ENCODE data around the gene ASB2.

Gene ASB2

DNA sequence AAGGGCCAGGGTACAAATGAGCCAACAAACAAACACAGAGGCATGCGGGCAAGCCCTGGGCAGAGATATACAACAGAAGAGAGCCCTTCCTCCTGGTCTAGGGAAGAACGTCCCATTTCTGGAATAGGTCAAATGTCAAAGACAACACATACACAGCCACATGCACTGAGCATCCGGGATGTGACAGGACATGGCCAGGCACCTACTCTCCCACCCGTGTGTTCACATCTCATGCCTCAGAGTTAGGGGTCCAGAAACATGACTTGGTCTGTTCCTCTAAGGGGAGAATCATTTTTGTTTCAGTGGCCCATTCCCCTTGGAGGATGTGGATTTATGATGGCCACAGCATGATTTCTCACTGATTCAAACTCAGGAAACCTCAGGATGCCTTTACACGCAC, 801 bp upstream of the ASB2 start:
- peaks cover 15% of the 10 kb centered on the region for H3K4me1 ChIP-seq (ENCODE audit: control insufficient read depth, insufficient read depth, low read length)

DNA sequence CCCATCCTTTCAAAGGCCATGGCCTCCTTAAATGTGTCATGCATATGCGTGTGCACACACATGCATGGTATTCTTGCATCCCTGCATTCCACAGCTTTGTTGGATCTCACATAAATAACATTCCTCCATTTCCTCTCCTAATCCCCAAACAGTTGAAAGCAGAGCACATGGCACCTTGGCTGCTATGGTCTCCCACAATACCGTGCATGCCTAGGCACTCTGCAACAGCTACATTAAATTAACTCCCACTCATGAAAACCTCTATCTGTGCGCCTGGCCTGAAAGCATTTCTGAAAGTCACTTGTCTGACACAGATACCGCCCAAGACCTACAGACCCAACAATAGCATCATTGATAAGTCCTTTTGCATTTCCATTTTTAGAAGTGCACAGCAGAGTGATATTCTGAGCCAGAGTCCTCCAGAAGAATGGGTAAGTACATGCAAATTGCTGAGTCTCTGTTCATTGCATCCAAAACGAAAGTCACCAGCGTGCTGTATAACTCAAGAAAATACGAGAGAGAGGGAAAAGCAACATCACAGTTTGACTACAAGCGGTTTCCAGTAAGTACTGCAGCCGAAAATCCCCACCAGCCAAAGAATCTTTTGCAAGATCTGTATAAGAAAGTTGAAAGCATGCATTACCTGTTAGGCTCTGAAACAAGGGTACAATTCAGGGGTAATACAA, 436 bp downstream of the ASB2 start:
- Histone ChIP-seq H3K36me3 (ENCODE audit: insufficient read depth, low read length) (no peaks in the 10 kb centered on the region), H3K9me3 (replicated peaks; ENCODE audit: low read length) (no peaks in the 10 kb centered on the region), H3K4me1 (ENCODE audit: control insufficient read depth, insufficient read depth, low read length) (peaks cover 9% of the 10 kb centered on the region), H3K9ac (ENCODE audit: low read depth, low read length) (no peak overlapping the region), H3K4me2 (ENCODE audit: low read length) (no peak overlapping the region), H3K4me3 (ENCODE audit: low read length) (no peak overlapping the region), H3K27me3 (ENCODE audit: control insufficient read depth, insufficient read depth, low read length) (peaks cover 67% of the 10 kb centered on the region)

More for the DNA sequence above, 801 bp upstream of the ASB2 start:
- Histone ChIP-seq H3K36me3 (ENCODE audit: insufficient read depth, low read length) (no peaks in the 10 kb centered on the region), H3K9me3 (replicated peaks; ENCODE audit: low read length) (no peaks in the 10 kb centered on the region), H3K27me3 (ENCODE audit: control insufficient read depth, insufficient read depth, low read length) (peaks cover 62% of the 10 kb centered on the region), H3K9ac (ENCODE audit: low read depth, low read length) (no peak overlapping the region), H3K4me3 (ENCODE audit: low read length) (no peak overlapping the region), H3K4me2 (ENCODE audit: low read length) (no peak overlapping the region)

DNA sequence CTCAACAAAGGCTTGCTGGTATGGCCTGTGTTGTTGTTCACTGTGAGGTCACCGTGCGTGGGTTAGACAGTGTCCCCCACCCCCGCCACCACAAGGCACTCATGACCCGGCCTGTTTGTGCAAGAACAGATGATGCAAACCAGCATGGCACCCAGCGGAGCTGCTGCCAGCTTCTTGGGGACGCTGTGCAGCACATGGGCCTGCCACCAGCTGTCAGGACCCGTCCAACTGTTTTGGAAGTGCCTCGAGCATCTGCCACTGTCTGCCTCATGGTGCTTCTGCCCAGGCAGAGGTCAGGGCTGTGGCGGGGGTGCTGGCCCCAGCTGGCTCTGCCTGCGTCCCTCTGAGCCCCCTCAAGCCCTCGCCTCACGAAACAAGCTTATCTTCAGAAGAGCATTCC, 1.5 kb downstream of the ASB2 start:
- H3K4me2 ChIP-seq (ENCODE audit: low read length): no peak overlapping the region

DNA sequence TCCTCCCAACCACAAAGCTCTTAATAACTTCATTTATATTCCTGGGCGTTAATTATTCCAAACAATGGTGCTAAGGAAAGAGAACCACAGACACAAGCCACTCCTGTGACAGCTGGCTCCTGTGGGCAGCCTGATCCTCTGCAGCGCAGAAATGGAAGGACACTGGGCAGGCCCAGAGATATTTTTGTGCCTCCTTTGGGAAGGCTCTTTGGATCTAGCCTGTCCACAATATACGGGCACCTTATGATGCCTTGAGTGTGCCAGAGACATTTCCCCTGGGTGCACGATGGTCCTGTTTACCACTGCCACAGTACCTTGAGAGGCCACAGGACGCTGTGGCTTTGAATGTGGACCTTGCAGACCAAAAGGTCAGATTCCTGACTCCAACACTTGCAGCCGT, 2.1 kb downstream of the ASB2 start:
- Histone ChIP-seq H3K9ac (ENCODE audit: low read depth, low read length) (no peak overlapping the region), H3K9me3 (replicated peaks; ENCODE audit: low read length) (no peaks in the 10 kb centered on the region), H3K4me3 (ENCODE audit: low read length) (no peak overlapping the region), H3K4me2 (ENCODE audit: low read length) (no peak overlapping the region), H3K4me1 (ENCODE audit: control insufficient read depth, insufficient read depth, low read length) (peaks cover 5% of the 10 kb centered on the region), H3K27me3 (ENCODE audit: control insufficient read depth, insufficient read depth, low read length) (peaks cover 78% of the 10 kb centered on the region), H3K36me3 (ENCODE audit: insufficient read depth, low read length) (no peaks in the 10 kb centered on the region)

More for the DNA sequence above, 1.5 kb downstream of the ASB2 start:
- Histone ChIP-seq H3K4me3 (ENCODE audit: low read length) (no peak overlapping the region), H3K27me3 (ENCODE audit: control insufficient read depth, insufficient read depth, low read length) (peaks cover 72% of the 10 kb centered on the region), H3K36me3 (ENCODE audit: insufficient read depth, low read length) (no peaks in the 10 kb centered on the region), H3K9me3 (replicated peaks; ENCODE audit: low read length) (no peaks in the 10 kb centered on the region), H3K4me1 (ENCODE audit: control insufficient read depth, insufficient read depth, low read length) (peaks cover 5% of the 10 kb centered on the region), H3K9ac (ENCODE audit: low read depth, low read length) (no peak overlapping the region)

DNA sequence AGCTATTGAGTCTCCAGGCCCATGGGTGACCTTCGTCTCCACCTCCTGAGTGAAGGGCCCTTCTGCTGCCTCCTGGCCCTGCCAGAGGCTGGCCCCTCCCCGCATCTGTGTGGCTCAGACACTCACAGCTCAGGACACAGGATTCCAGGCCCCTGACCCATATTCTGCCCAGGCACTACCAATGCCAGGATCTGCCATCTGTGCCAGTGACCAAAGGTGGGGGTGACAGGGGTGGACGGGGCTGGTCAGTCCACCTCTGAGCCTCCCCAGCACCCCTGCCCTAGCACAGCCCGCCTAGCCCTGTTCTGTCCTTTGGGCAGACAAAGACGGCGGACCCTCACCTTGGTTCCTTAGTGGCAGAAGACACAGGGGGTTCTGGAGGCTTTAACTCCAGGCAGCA, 2.8 kb downstream of the ASB2 start:
- Histone ChIP-seq H3K9me3 (replicated peaks; ENCODE audit: low read length) (no peaks in the 10 kb centered on the region), H3K4me1 (ENCODE audit: control insufficient read depth, insufficient read depth, low read length) (peaks cover 5% of the 10 kb centered on the region), H3K4me2 (ENCODE audit: low read length) (no peak overlapping the region), H3K4me3 (ENCODE audit: low read length) (no peak overlapping the region), H3K9ac (ENCODE audit: low read depth, low read length) (no peak overlapping the region), H3K36me3 (ENCODE audit: insufficient read depth, low read length) (no peaks in the 10 kb centered on the region), H3K27me3 (ENCODE audit: control insufficient read depth, insufficient read depth, low read length) (peaks cover 85% of the 10 kb centered on the region)

DNA sequence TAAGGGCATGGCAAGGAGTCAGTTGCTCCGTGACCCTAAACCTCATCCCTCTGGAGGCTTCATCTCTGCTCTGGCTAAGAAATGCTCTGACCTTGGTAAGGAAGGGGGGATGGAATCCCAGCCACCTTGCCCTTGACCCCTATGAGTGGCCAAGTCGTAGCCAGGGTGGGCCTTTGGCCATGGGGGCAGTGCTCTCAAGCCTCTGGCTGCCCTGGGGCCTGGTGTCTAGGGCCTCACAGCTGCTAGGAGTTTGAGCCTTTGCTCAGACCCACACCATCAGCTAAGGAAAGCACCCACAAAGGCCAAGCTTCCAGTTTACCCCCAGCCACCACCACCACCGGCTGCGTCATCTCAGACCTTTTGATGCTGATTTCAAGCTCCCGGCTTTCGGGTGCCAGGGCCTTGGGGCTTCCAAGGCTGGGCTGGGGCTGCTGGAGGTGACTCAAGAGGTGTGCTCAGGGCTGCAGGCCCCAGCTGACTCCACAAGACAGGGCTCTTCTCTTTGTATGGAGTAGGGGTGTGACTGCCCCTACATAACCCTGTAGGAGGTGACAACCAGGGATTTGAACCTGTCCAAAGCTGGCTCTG, 3.7 kb downstream of the ASB2 start:
- H3K36me3 ChIP-seq (ENCODE audit: insufficient read depth, low read length): no peaks in the 10 kb centered on the region
- H3K9ac ChIP-seq (ENCODE audit: low read depth, low read length): no peak overlapping the region
- no peak overlapping the region for H3K4me2 ChIP-seq (ENCODE audit: low read length)
- no peaks in the 10 kb centered on the region for H3K9me3 ChIP-seq (replicated peaks; ENCODE audit: low read length)
- H3K4me1 ChIP-seq (ENCODE audit: control insufficient read depth, insufficient read depth, low read length): peaks cover 5% of the 10 kb centered on the region
- peaks cover 81% of the 10 kb centered on the region for H3K27me3 ChIP-seq (ENCODE audit: control insufficient read depth, insufficient read depth, low read length)
- H3K4me3 ChIP-seq (ENCODE audit: low read length): no peak overlapping the region

DNA sequence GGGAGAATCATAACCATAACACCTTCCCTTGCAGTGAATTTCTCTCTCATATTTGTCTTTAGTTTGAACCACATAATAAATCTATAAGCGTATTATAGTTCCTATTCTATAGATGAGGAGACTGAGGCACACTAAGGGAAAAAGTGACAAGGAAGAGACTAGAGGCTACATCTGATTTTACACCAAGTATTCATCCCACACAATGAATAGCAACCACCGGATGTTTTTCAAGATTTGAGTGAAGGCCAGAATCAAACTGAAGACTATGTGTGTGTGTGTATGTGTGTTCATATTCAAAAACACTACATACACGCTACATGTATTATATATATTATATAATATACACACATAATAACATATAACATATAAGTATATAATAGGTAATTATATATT, 4.7 kb downstream of the ASB2 start:
- Histone ChIP-seq H3K4me3 (ENCODE audit: low read length) (no peak overlapping the region), H3K9me3 (replicated peaks; ENCODE audit: low read length) (no peaks in the 10 kb centered on the region), H3K36me3 (ENCODE audit: insufficient read depth, low read length) (no peaks in the 10 kb centered on the region), H3K27me3 (ENCODE audit: control insufficient read depth, insufficient read depth, low read length) (peaks cover 74% of the 10 kb centered on the region), H3K9ac (ENCODE audit: low read depth, low read length) (no peak overlapping the region), H3K4me1 (ENCODE audit: control insufficient read depth, insufficient read depth, low read length) (peaks cover 5% of the 10 kb centered on the region), H3K4me2 (ENCODE audit: low read length) (no peak overlapping the region)

DNA sequence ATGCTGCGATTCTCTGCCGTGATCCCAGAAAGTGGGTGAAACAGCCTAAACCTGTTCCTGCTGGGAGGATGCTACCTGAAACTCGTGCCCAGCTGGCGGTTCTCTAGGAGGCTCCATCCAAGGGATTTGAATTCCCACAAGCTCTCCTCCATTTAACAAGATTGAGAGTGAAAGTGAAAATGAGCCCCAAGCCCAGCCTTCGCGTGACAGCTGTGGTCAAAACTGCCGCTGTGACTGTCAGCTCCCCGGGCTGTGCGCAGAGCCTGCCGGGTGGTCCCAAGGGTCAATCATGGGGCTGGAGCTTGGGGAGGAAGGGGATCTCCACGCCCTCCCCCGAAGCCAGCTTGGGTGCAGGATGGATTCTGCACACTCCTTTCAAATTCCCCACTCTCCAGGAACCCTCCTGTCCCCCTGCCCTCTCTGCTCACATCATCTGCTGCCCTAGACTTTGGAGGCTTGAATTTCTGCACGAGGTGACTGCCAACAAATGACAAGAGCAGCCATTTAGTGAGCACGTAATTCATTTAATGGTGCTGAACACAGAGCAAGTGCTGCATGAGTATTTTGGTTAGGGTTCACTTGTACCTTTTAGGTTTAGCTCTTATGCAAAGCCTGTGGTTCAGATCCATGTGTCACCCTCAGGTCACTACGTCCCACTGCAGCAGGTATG, 5.3 kb downstream of the ASB2 start:
- Histone ChIP-seq H3K4me1 (ENCODE audit: control insufficient read depth, insufficient read depth, low read length) (peaks cover 8% of the 10 kb centered on the region), H3K4me3 (ENCODE audit: low read length) (peak overlapping the region; percentile 61), H3K27me3 (ENCODE audit: control insufficient read depth, insufficient read depth, low read length) (peaks cover 69% of the 10 kb centered on the region), H3K4me2 (ENCODE audit: low read length) (peak overlapping the region; percentile 77), H3K9ac (ENCODE audit: low read depth, low read length) (peak overlapping the region; percentile 18), H3K36me3 (ENCODE audit: insufficient read depth, low read length) (no peaks in the 10 kb centered on the region), H3K9me3 (replicated peaks; ENCODE audit: low read length) (no peaks in the 10 kb centered on the region)

DNA sequence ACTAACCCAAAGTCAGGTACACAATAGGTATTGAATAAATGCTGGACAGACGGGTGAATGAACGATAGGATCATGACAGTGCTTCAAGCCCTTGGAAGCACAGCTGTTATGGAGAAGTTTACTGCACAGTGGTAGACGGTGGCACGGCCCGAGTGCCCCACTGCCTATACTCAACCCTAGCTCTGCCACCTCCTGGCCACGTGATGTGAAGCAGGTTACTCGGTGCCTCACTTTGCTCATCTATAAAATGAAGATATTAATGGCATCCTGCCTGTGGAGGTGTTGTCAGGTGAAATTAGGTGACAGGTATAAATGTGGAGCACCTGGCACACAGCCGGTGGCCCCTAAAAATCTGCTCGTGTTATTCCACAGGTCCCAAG, 5.8 kb downstream of the ASB2 start:
- Histone ChIP-seq H3K36me3 (ENCODE audit: insufficient read depth, low read length) (no peaks in the 10 kb centered on the region), H3K9me3 (replicated peaks; ENCODE audit: low read length) (no peaks in the 10 kb centered on the region), H3K4me1 (ENCODE audit: control insufficient read depth, insufficient read depth, low read length) (peaks cover 13% of the 10 kb centered on the region), H3K27me3 (ENCODE audit: control insufficient read depth, insufficient read depth, low read length) (peaks cover 64% of the 10 kb centered on the region), H3K4me3 (ENCODE audit: low read length) (peak overlapping the region; percentile 61), H3K4me2 (ENCODE audit: low read length) (peak overlapping the region; percentile 77), H3K9ac (ENCODE audit: low read depth, low read length) (peak overlapping the region; percentile 18)

DNA sequence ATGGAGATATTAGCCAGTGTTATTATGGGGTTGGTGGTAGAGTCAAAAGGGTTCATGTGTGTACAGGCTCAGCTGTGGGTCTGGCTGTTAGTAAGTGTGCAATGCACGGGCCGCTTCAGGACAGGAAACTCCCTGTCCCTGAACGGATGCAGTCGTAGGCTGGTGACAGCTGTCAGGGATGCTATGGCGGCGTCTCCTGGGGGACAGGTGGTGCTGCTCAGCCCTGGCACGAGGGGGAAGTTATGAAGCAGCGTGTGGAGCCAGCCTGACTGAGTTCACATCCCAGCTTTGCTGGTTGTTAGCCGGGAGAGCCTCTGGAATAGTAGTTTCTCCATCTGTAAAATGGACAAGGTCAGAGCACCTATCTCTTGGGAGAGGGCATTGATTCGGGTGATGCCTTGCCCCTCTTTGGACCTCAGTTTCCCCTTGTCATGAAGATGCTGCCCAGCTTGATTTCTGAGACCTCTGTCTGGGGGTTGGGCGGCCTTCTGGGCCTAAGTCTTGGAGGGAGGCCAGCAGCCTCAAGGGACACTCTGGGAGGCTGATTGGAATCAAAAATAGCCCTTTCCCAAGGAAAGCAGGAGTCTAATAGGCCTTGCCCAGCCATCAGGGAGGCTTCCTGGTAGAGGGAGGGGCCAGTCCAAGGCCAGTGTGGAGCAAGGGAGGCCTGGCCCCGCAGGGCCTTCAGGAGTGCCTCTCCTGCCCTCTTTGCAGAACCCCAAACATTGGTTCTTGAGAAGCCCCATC, 7.1 kb downstream of the ASB2 start:
- Histone ChIP-seq H3K4me1 (ENCODE audit: control insufficient read depth, insufficient read depth, low read length) (peaks cover 13% of the 10 kb centered on the region), H3K9ac (ENCODE audit: low read depth, low read length) (no peak overlapping the region), H3K4me3 (ENCODE audit: low read length) (no peak overlapping the region), H3K27me3 (ENCODE audit: control insufficient read depth, insufficient read depth, low read length) (peaks cover 51% of the 10 kb centered on the region), H3K9me3 (replicated peaks; ENCODE audit: low read length) (no peaks in the 10 kb centered on the region), H3K4me2 (ENCODE audit: low read length) (no peak overlapping the region), H3K36me3 (ENCODE audit: insufficient read depth, low read length) (no peaks in the 10 kb centered on the region)

DNA sequence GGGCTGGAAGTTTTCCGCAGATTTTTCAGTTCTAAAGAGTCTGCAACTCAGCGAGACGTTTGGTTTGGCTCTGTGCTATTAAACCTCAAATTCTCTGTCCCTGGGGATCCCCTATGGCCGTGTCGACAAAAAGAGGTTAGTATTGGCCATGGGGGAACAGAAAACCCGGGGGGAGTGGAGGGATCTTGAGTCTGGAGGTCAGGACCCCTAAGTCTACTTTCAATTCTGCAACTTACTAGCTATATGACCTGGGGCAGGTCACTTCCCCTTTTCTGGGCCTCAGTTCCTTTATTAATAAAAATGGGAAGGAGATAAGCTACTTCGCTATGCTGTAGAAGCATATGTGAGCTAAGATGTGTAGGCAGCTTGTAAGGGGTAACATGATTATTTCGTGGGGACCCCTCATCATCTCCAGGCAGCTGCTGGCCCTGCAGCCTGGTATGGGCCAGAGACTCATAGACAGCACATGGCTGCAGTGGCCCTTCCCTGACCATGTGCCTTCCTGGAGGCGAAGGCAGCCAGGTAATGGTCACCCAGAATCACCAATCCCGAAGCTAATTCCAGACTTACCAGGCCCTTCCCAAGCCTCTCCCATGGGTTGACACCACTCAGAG, 8.6 kb downstream of the ASB2 start:
- H3K9ac ChIP-seq (ENCODE audit: low read depth, low read length): no peak overlapping the region
- H3K9me3 ChIP-seq (replicated peaks; ENCODE audit: low read length): no peaks in the 10 kb centered on the region
- H3K36me3 ChIP-seq (ENCODE audit: insufficient read depth, low read length): no peaks in the 10 kb centered on the region
- peaks cover 41% of the 10 kb centered on the region for H3K27me3 ChIP-seq (ENCODE audit: control insufficient read depth, insufficient read depth, low read length)
- H3K4me1 ChIP-seq (ENCODE audit: control insufficient read depth, insufficient read depth, low read length): peaks cover 20% of the 10 kb centered on the region
- H3K4me3 ChIP-seq (ENCODE audit: low read length): no peak overlapping the region
- H3K4me2 ChIP-seq (ENCODE audit: low read length): no peak overlapping the region

All from skeletal muscle satellite cell (primary cell).